ENCODE measurements around the gene OR4D1. TPM values are rescaled to one million over a fixed set of nuclear protein-coding genes. Genes with fewer than 3 reads are reported as not detected.
"Not testable (repeated sequence)": the region's sequence is repeated elsewhere in the genome, so short reads cannot be mapped to it uniquely, and the experiment has no call there.

The OR4D1 gene
- total and polyA plus RNA-seq, 2 of the 13 experiments (the other 11 are each of a cell fraction or from before 2014, with no cell fraction given) = not detected

- TF ChIP-seq CTCF (CRISPR knock-in tag; IDR thresholded peaks at IDR 0.05) = peak; percentile 50
Observed at GRCh38 chr17:58121925-58122324, 26.3 kb upstream of the OR4D1 start (continued).

DNA sequence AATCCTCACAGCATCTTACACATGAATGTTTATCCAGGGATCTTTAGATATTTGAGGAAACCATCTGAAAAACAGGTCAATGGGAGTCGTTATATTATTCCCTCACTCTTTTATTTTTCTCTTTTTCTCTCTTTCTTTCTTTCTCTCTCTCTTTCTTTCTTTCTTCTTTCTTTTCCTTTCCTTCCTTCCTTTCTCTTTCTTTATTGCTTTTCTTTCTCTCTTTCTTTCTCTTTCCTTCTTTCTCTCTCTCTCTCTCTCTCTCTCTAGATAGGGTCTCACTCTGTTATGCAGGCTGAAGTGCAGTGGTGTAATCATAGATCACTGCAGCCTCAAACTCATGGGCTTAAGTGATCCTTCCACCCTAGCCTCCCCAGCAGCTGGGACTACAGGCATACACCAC, 20.3 kb upstream of the OR4D1 start:
- no peak overlapping the region for H2AFZ ChIP-seq (ENCODE audit: low read length)
- ATAC-seq (no peak), DNase-seq (ENCODE audit: low spot score) (no peak), FAIRE-seq (no peak)
- no peaks in the 10 kb centered on the region for H3K4me1 ChIP-seq (ENCODE audit: insufficient read depth, low read length)
- H3K27ac ChIP-seq (ENCODE audit: extremely low read length, insufficient read depth, low read length) = no peak overlapping the region
- no peaks in the 10 kb centered on the region for H3K36me3 ChIP-seq (replicated peaks in 1 of 2; ENCODE audit: control insufficient read depth in 1 of 2, insufficient read depth in 2 of 2, low read length in 2 of 2)
- TF ChIP-seq STAT5B (CRISPR knock-in tag; IDR thresholded peaks at IDR 0.05) = no peak
- TF ChIP-seq HOXD1 (CRISPR knock-in tag; IDR thresholded peaks at IDR 0.05) = no peak
- no peak for TF ChIP-seq ZXDC (CRISPR knock-in tag; IDR thresholded peaks at IDR 0.05)
- TF ChIP-seq ZSCAN25 (CRISPR knock-in tag; IDR thresholded peaks at IDR 0.05) = no peak
- TF ChIP-seq KLF11 (CRISPR knock-in tag; IDR thresholded peaks at IDR 0.05) = no peak
- no peak for TF ChIP-seq NPAS2 (CRISPR knock-in tag; IDR thresholded peaks at IDR 0.05; ENCODE audit: borderline replicate concordance)
- H3K4me3 ChIP-seq (replicated peaks in 1 of 3; ENCODE audit: insufficient read depth in 1 of 3, low read depth in 2 of 3, low read length in 3 of 3) = no peak overlapping the region
- peaks cover 0 to 20% of the 10 kb centered on the region in 2 experiments; a peak in 4 of 5 replicates for H3K27me3 ChIP-seq (ENCODE audit: control insufficient read depth in 1 of 2, insufficient read depth in 2 of 2, low read length in 2 of 2)
- no peaks in the 10 kb centered on the region for H3K9me3 ChIP-seq (ENCODE audit: low read length)
- intact Hi-C loops (cut with micrococcal nuclease; ENCODE audit: unreplicated experiment) = no loop called here
- 2% methylated on average over 1 of the region's 1 CpG for whole genome bisulfite sequencing (ENCODE audit: low lambda C conversion rate)
- H3K9ac ChIP-seq (ENCODE audit: insufficient read depth, low read depth, low read length) = no peak overlapping the region
- POLR2A ChIA-PET = no interaction called here
- no peaks in the 10 kb centered on the region for H3K79me2 ChIP-seq (ENCODE audit: insufficient read depth, low read length)
- in situ Hi-C loops (cut with HindIII; ENCODE audit: extremely low pct_ligation_motif_present, low pct_unique_long_range_greater_than_20kb) = no loop called here
- H3K4me2 ChIP-seq (ENCODE audit: low read depth, low read length) = no peak overlapping the region
- BruUV-seq (replicated peaks) = no TSS peak
- H4K20me1 ChIP-seq (ENCODE audit: insufficient read depth, low read length) = no peaks in the 10 kb centered on the region
- CTCF ChIA-PET (ENCODE audit: low intra/inter-chr PET ratio, low total read pairs) = no interaction called here

DNA sequence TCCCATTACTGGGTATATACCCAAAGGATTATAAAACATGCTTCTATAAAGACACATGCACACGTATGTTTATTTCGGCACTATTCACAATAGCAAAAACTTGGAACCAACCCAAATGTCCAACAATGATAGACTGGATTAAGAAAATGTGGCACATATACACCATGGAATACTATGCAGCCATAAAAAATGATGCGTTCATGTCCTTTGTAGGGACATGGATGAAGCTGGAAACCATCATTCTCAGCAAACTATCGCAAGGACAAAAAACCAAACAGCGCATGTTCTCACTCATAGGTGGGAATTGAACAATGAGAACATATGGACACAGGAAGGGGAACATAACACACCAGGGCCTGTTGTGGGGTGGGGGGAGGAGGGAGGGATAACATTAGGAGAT, 15.5 kb upstream of the OR4D1 start:
- ATAC-seq; intact Hi-C loops (cut with micrococcal nuclease; ENCODE audit: unreplicated experiment); H2AFZ ChIP-seq (ENCODE audit: low read length); H3K9me3 ChIP-seq (ENCODE audit: low read length); FAIRE-seq; DNase-seq (ENCODE audit: low spot score); POLR2A ChIA-PET; H3K36me3 ChIP-seq (replicated peaks in 1 of 2; ENCODE audit: control insufficient read depth in 1 of 2, insufficient read depth in 2 of 2, low read length in 2 of 2); in situ Hi-C loops (cut with HindIII; ENCODE audit: extremely low pct_ligation_motif_present, low pct_unique_long_range_greater_than_20kb); BruUV-seq (replicated peaks); H3K79me2 ChIP-seq (ENCODE audit: insufficient read depth, low read length); H3K4me3 ChIP-seq (replicated peaks in 1 of 3; ENCODE audit: insufficient read depth in 1 of 3, low read depth in 2 of 3, low read length in 3 of 3); H4K20me1 ChIP-seq (ENCODE audit: insufficient read depth, low read length); H3K4me2 ChIP-seq (ENCODE audit: low read depth, low read length); H3K4me1 ChIP-seq (ENCODE audit: insufficient read depth, low read length); H3K9ac ChIP-seq (ENCODE audit: insufficient read depth, low read depth, low read length); H3K27ac ChIP-seq (ENCODE audit: extremely low read length, insufficient read depth, low read length); CTCF ChIA-PET (ENCODE audit: low intra/inter-chr PET ratio, low total read pairs): not testable (repeated sequence)
- peaks cover 0 to 33% of the 10 kb centered on the region in 2 experiments; a peak in 3 of 5 replicates for H3K27me3 ChIP-seq (ENCODE audit: control insufficient read depth in 1 of 2, insufficient read depth in 2 of 2, low read length in 2 of 2)
- 58% methylated on average over 5 of the region's 5 CpGs for WGBS (ENCODE audit: low lambda C conversion rate)

Measured in HepG2 (cell line).